SK-N-SH treated with all-trans-retinoic acid at 6 μM for 48 hours (cell line): ENCODE data around the gene NKD2.

Source experiments
- OSR1 ChIP-seq: fragments of 250-450 bp; sonication (Bioruptor Pico); IDR thresholded peaks from 2 replicates; pipeline ENCODE4 v1.8.0; 2022; ENCODE audit warnings: moderate library complexity, mild to moderate bottlenecking, inconsistent platforms
- RARB ChIP-seq: fragments of 250-450 bp; sonication (Bioruptor Pico); IDR thresholded peaks from 2 replicates; pipeline ENCODE4 v1.8.0; 2021; ENCODE audit warnings: mild to moderate bottlenecking, moderate library complexity
- ZFP3 ChIP-seq: fragments of 250-450 bp; sonication (Bioruptor Pico); IDR thresholded peaks from 2 replicates; pipeline ENCODE4 v1.5.0; 2020; ENCODE audit warnings: mild to moderate bottlenecking, moderate library complexity
- ZFP30 ChIP-seq: fragments of 450-650 bp; formaldehyde crosslinking; IDR thresholded peaks from 2 replicates; pipeline ENCODE4 v1.5.0; 2022; ENCODE audit warnings: mild to moderate bottlenecking, moderate library complexity
- ZNF70 ChIP-seq: fragments of 450-650 bp; formaldehyde crosslinking; IDR thresholded peaks from 2 replicates; pipeline ENCODE4 v1.5.0; 2020; ENCODE audit warnings: mild to moderate bottlenecking, moderate library complexity
- TF ChIP-seq, protein P1 (sequence below): fragments of 250-450 bp; sonication (Bioruptor Pico); IDR thresholded peaks from 2 replicates; pipeline ENCODE4 v1.8.0; 2020; ENCODE audit warnings: mild to moderate bottlenecking, moderate library complexity, borderline replicate concordance

DNA sequence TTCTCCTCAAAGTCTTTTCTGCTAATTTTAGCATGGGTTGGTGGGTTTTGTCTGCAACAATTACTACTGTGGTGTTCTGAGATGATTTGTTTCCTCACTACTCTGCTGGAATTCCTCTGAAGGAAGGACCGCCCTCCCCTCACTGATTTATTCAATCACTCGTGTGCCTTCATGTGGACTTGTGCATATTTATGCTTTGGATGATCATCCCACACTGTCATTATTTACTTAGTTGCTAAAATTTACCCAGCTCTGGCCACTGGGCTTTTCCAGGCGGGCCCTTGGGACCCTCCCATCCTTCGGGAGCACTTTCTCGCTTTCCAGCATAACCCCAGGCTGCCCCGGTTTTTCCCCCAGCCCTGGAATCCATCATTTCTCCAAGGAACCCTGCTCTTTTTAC lies 41.7 kb upstream of the NKD2 start:
- TF ChIP-seq ZFP30 (CRISPR knock-in tag) (no peak), RARB (CRISPR knock-in tag) (no peak), ZNF70 (no peak), OSR1 (no peak), ZFP3 (CRISPR knock-in tag) (no peak)
- TF ChIP-seq, protein P1, sequence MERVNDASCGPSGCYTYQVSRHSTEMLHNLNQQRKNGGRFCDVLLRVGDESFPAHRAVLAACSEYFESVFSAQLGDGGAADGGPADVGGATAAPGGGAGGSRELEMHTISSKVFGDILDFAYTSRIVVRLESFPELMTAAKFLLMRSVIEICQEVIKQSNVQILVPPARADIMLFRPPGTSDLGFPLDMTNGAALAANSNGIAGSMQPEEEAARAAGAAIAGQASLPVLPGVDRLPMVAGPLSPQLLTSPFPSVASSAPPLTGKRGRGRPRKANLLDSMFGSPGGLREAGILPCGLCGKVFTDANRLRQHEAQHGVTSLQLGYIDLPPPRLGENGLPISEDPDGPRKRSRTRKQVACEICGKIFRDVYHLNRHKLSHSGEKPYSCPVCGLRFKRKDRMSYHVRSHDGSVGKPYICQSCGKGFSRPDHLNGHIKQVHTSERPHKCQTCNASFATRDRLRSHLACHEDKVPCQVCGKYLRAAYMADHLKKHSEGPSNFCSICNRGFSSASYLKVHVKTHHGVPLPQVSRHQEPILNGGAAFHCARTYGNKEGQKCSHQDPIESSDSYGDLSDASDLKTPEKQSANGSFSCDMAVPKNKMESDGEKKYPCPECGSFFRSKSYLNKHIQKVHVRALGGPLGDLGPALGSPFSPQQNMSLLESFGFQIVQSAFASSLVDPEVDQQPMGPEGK (CRISPR knock-in tag) = no peak
